ENCODE measurements around the gene SLC48A1. TPM values are rescaled to one million over a fixed set of nuclear protein-coding genes. Genes with fewer than 3 reads are reported as not detected.

The SLC48A1 gene
- polyA plus RNA-seq, 1 donor from 2014 or later, result 8.0 TPM

DNA sequence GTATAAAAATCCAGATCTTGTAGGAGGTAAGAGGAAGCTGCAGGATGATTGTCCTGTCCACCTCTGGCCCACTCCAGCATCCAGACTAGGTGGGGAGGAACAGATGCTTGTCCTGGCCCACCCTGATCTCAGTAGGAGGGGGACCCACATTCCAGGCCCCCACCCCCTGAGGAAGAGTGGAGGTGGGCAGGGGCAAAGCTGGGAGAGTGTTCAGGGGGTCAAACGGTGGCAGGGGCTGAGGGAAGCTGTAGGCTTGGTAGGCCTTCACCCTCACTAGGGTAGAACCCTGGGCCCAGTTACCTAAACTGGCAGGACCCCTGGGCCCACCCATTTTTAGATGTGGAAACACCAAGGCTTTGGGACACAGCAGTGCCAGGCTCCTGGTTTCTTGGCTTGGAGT is 4.1 kb downstream of the SLC48A1 start:
- Histone ChIP-seq H3K9me3 (ENCODE audit: low read length) (no peaks in the 10 kb centered on the region), H3K9me2 (ENCODE audit: insufficient read depth, low read length) (no peaks in the 10 kb centered on the region), H3K9ac (ENCODE audit: low read length) (no peak overlapping the region), H3K79me2 (replicated peaks; ENCODE audit: insufficient read depth, low read length) (no peaks in the 10 kb centered on the region), H4K20me1 (ENCODE audit: insufficient read depth) (no peaks in the 10 kb centered on the region), H3F3A (ENCODE audit: insufficient read depth, low read length, poor library complexity, severe bottlenecking) (no peaks in the 10 kb centered on the region), H3K4me3 (ENCODE audit: low read length) (no peak overlapping the region), H3K27me3 (ENCODE audit: insufficient read depth, low read depth, low read length) (no peaks in the 10 kb centered on the region), H2AFZ (ENCODE audit: low read depth, low read length) (no peak overlapping the region), H3K27ac (ENCODE audit: low read length) (no peak overlapping the region), H3K4me2 (ENCODE audit: low read length) (no peak overlapping the region), H3K36me3 (ENCODE audit: insufficient read depth, low read length) (no peaks in the 10 kb centered on the region)
- no peak for TF ChIP-seq EZH2 (IDR thresholded peaks at IDR 0.05; ENCODE audit: borderline replicate concordance, insufficient read depth, low read length, poor library complexity, severe bottlenecking)
- TF ChIP-seq SMC3 (conservative IDR thresholded peaks at IDR 0.05; ENCODE audit: poor library complexity), result no peak
- TF ChIP-seq TAF1 (IDR thresholded peaks at IDR 0.05; ENCODE audit: low read depth), result no peak
- no peak for TF ChIP-seq RAD21 (conservative IDR thresholded peaks at IDR 0.05)
- no peak for TF ChIP-seq POLR2AphosphoS5 (IDR thresholded peaks at IDR 0.05)
- no peak for TF ChIP-seq MXI1 (conservative IDR thresholded peaks at IDR 0.05; ENCODE audit: poor library complexity, severe bottlenecking)
- no peak for TF ChIP-seq EP300 (conservative IDR thresholded peaks at IDR 0.05; ENCODE audit: poor library complexity, severe bottlenecking)
- TF ChIP-seq, protein P1, sequence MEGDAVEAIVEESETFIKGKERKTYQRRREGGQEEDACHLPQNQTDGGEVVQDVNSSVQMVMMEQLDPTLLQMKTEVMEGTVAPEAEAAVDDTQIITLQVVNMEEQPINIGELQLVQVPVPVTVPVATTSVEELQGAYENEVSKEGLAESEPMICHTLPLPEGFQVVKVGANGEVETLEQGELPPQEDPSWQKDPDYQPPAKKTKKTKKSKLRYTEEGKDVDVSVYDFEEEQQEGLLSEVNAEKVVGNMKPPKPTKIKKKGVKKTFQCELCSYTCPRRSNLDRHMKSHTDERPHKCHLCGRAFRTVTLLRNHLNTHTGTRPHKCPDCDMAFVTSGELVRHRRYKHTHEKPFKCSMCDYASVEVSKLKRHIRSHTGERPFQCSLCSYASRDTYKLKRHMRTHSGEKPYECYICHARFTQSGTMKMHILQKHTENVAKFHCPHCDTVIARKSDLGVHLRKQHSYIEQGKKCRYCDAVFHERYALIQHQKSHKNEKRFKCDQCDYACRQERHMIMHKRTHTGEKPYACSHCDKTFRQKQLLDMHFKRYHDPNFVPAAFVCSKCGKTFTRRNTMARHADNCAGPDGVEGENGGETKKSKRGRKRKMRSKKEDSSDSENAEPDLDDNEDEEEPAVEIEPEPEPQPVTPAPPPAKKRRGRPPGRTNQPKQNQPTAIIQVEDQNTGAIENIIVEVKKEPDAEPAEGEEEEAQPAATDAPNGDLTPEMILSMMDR (IDR thresholded peaks at IDR 0.05; ENCODE audit: poor library complexity, severe bottlenecking), result no peak
- TF ChIP-seq, protein P2, sequence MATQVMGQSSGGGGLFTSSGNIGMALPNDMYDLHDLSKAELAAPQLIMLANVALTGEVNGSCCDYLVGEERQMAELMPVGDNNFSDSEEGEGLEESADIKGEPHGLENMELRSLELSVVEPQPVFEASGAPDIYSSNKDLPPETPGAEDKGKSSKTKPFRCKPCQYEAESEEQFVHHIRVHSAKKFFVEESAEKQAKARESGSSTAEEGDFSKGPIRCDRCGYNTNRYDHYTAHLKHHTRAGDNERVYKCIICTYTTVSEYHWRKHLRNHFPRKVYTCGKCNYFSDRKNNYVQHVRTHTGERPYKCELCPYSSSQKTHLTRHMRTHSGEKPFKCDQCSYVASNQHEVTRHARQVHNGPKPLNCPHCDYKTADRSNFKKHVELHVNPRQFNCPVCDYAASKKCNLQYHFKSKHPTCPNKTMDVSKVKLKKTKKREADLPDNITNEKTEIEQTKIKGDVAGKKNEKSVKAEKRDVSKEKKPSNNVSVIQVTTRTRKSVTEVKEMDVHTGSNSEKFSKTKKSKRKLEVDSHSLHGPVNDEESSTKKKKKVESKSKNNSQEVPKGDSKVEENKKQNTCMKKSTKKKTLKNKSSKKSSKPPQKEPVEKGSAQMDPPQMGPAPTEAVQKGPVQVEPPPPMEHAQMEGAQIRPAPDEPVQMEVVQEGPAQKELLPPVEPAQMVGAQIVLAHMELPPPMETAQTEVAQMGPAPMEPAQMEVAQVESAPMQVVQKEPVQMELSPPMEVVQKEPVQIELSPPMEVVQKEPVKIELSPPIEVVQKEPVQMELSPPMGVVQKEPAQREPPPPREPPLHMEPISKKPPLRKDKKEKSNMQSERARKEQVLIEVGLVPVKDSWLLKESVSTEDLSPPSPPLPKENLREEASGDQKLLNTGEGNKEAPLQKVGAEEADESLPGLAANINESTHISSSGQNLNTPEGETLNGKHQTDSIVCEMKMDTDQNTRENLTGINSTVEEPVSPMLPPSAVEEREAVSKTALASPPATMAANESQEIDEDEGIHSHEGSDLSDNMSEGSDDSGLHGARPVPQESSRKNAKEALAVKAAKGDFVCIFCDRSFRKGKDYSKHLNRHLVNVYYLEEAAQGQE (IDR thresholded peaks at IDR 0.05; ENCODE audit: borderline replicate concordance), result no peak

DNA sequence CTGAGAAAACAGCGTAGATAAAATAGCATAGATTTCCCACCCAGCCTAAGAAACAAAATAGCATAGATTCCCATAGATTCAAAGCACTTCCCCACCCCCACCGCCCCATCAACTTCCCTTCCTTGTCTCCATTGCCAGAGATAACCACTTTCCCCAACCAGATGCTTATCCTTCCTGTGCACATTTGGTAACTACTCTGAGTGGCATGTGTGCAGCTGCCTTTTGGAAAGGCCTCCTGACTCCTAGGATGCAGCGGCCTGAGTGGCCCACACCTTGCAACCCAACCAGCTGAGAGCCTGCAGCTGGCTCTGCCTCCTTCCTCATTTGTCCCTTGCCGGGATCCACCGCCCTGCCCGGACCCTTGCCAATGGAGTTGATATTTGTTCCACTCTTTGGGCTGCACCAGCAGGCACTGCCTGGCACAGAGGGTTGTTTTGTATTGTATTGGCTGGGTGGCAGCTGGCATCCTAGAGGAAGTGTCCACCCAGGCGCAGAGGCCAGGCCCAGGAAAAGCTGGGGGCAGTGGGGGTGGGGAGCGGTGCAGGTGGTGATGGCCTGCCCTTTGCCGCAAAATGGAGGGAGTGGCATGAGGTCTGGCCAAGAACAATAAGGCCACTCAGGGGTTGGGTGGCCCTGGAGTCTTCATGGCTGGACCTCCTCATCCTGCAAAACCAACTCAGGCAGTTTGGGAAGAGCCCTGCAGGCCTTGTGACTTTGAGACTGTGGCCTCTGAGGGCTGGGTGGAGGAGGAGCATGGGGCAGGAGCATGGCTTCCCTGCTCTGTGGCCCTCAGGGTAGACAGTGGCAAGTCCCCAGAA is 4.9 kb downstream of the SLC48A1 start:
- no peaks in the 10 kb centered on the region for H3K9me3 ChIP-seq (ENCODE audit: low read length)
- H4K20me1 ChIP-seq (ENCODE audit: insufficient read depth), result no peaks in the 10 kb centered on the region
- H3K36me3 ChIP-seq (ENCODE audit: insufficient read depth, low read length), result no peaks in the 10 kb centered on the region
- H2AFZ ChIP-seq (ENCODE audit: low read depth, low read length), result no peak overlapping the region
- TF ChIP-seq MXI1 (conservative IDR thresholded peaks at IDR 0.05; ENCODE audit: poor library complexity, severe bottlenecking) (no peak), RAD21 (conservative IDR thresholded peaks at IDR 0.05) (no peak), EP300 (conservative IDR thresholded peaks at IDR 0.05; ENCODE audit: poor library complexity, severe bottlenecking) (no peak), POLR2AphosphoS5 (IDR thresholded peaks at IDR 0.05) (no peak), TAF1 (IDR thresholded peaks at IDR 0.05; ENCODE audit: low read depth) (no peak), EZH2 (IDR thresholded peaks at IDR 0.05; ENCODE audit: borderline replicate concordance, insufficient read depth, low read length, poor library complexity, severe bottlenecking) (no peak), SMC3 (conservative IDR thresholded peaks at IDR 0.05; ENCODE audit: poor library complexity) (no peak)
- TF ChIP-seq, protein P1 (IDR thresholded peaks at IDR 0.05; ENCODE audit: poor library complexity, severe bottlenecking), result no peak
- TF ChIP-seq, protein P2 (IDR thresholded peaks at IDR 0.05; ENCODE audit: borderline replicate concordance), result no peak
- no peaks in the 10 kb centered on the region for H3F3A ChIP-seq (ENCODE audit: insufficient read depth, low read length, poor library complexity, severe bottlenecking)
- no peaks in the 10 kb centered on the region for H3K27me3 ChIP-seq (ENCODE audit: insufficient read depth, low read depth, low read length)
- no peak overlapping the region for H3K4me2 ChIP-seq (ENCODE audit: low read length)
- H3K79me2 ChIP-seq (replicated peaks; ENCODE audit: insufficient read depth, low read length), result no peaks in the 10 kb centered on the region
- no peak overlapping the region for H3K27ac ChIP-seq (ENCODE audit: low read length)
- no peak overlapping the region for H3K9ac ChIP-seq (ENCODE audit: low read length)
- H3K9me2 ChIP-seq (ENCODE audit: insufficient read depth, low read length), result no peaks in the 10 kb centered on the region
- H3K4me3 ChIP-seq (ENCODE audit: low read length), result no peak overlapping the region
